K562 (cell line): ENCODE data around the gene RAB3D. TPM values are rescaled to one million over a fixed set of nuclear protein-coding genes. Genes with fewer than 3 reads are reported as not detected.

Experiments
- ATAC-seq: fragments of 200-7000 bp; cut with Tn5 transposase; 3 replicates; pipeline ENCODE4 v1.9.1; 2020; ENCODE audit warnings: moderate library complexity
- BruUV-seq: library from RNA; stranded (reverse); fragments of 400-500 nt; replicated peaks from 2 replicates; lab custom pipeline; 2021; lab: Mats Ljungman, UMichigan
- CTCF ChIA-PET: fragments of 300-600 bp; formaldehyde crosslinking; extraction: SDS; loops from one replicate; lab custom pipeline; 2021; ENCODE audit warnings: low intra/inter-chr PET ratio; lab: Yijun Ruan, JAX
- POLR2A ChIA-PET: fragments of 300-600, 350-650 bp; sonication (Branson Sonifier 250); formaldehyde crosslinking; extraction: SDS; loops from one replicate; lab custom pipeline; 2021; ENCODE audit warnings: antibody characterized with exemption, inconsistent platforms; lab: Yijun Ruan, JAX
- DNase-seq, 4 experiments: peaks; one replicate each; pipeline versions ENCODE4 v3.0.0 to v3.0.0-alpha.2; 2011 to 2018; ENCODE audit warnings: low spot score in 3 of 4, mixed read lengths in 3 of 4; ENCODE audit errors: extremely low read depth in 1 of 4
- FAIRE-seq: peaks from 2 replicates; lab custom pipeline; 2011; peaks lifted over from hg19 to GRCh38; lab: Jason Lieb, UNC
- H2AFZ ChIP-seq: 2 replicates; pipeline ENCODE4 v1.6.0; 2011; ENCODE audit warnings: low read depth, low read length, control low read depth, inconsistent platforms
- H3K27ac ChIP-seq: fragments of 200-600 bp; 3 replicates; pipeline ENCODE4 v1.8.0; 2011; ENCODE audit warnings: low read depth, mild to moderate bottlenecking, control low read depth, inconsistent platforms, low read length, moderate library complexity, mixed read lengths; ENCODE audit errors: extremely low read depth
- H3K27me3 ChIP-seq, 2 experiments: fragments of 300-600 bp in 1 of 2; 2 replicates in 1 of 2; 3 replicates in 1 of 2; pipeline versions ENCODE4 v1.6.0 to v1.8.0; 2011; ENCODE audit warnings: inconsistent platforms in 2 of 2, low read length in 2 of 2, mild to moderate bottlenecking in 1 of 2, mixed read lengths in 1 of 2, moderate library complexity in 1 of 2; ENCODE audit not compliant: control insufficient read depth in 2 of 2, insufficient read depth in 2 of 2
- H3K36me3 ChIP-seq: fragments of 300-600 bp; 3 replicates; pipeline ENCODE4 v1.8.0; 2011; ENCODE audit warnings: mild to moderate bottlenecking, low read length, inconsistent platforms; ENCODE audit not compliant: control insufficient read depth, insufficient read depth
- H3K4me1 ChIP-seq, 2 experiments: fragments of 200-600 bp in 1 of 2; replicated peaks in 1 of 2; 2 replicates in 1 of 2; 3 replicates in 1 of 2; pipeline versions ENCODE4 v1.5.1 to v1.8.0; 2011; ENCODE audit warnings: inconsistent platforms in 2 of 2, low read length in 2 of 2, mild to moderate bottlenecking in 1 of 2, mixed read lengths in 1 of 2, moderate library complexity in 1 of 2; ENCODE audit not compliant: control insufficient read depth in 2 of 2, insufficient read depth in 2 of 2
- H3K4me2 ChIP-seq: 2 replicates; pipeline ENCODE4 v1.6.1; 2011; ENCODE audit warnings: low read length, control low read depth, inconsistent platforms, mixed read lengths; ENCODE audit not compliant: insufficient read depth
- H3K4me3 ChIP-seq: fragments of 200-600 bp; sonication (generic), shearing (Covaris generic); 2 replicates; pipeline ENCODE4 v1.5.1; 2016; ENCODE audit warnings: control low read depth, inconsistent platforms
- H3K79me2 ChIP-seq: fragments of 200-600 bp; 3 replicates; pipeline ENCODE4 v1.8.0; 2011; ENCODE audit warnings: low read length, inconsistent platforms; ENCODE audit not compliant: control insufficient read depth, insufficient read depth
- H3K9ac ChIP-seq, 2 experiments: 2 replicates each; pipeline versions ENCODE4 v1.6.0 to v1.6.1; 2011; ENCODE audit warnings: low read depth in 2 of 2, low read length in 2 of 2, control low read depth in 1 of 2, inconsistent platforms in 1 of 2, mild to moderate bottlenecking in 1 of 2, mixed read lengths in 1 of 2; ENCODE audit not compliant: insufficient read depth in 1 of 2
- H3K9me1 ChIP-seq: one replicate; pipeline ENCODE4 v1.6.0; 2011; ENCODE audit warnings: inconsistent platforms, mild to moderate bottlenecking, low read length, moderate library complexity; ENCODE audit not compliant: control insufficient read depth, insufficient read depth
- H3K9me3 ChIP-seq: replicated peaks from 2 replicates; pipeline ENCODE4 v1.5.1; 2011; ENCODE audit warnings: low read depth, low read length, inconsistent platforms; ENCODE audit not compliant: control insufficient read depth, insufficient read depth
- H4K20me1 ChIP-seq: replicated peaks from 2 replicates; pipeline ENCODE4 v1.6.1; 2011; ENCODE audit warnings: low read length, inconsistent platforms, mixed read lengths; ENCODE audit not compliant: control insufficient read depth, insufficient read depth
- CBX3 ChIP-seq, 2 experiments: IDR thresholded peaks; 1 replicate in 1 of 2; 2 replicates in 1 of 2; pipeline ENCODE4 v1.6.1; 2012; ENCODE audit warnings: inconsistent platforms in 2 of 2, low read length in 2 of 2, borderline replicate concordance in 1 of 2, control low read depth in 1 of 2
- EHMT2 ChIP-seq: fragments of 450-650 bp; IDR thresholded peaks from 2 replicates; pipeline ENCODE4 v1.6.1; 2018; ENCODE audit warnings: antibody characterized with exemption
- ESRRA ChIP-seq: fragments of 450-650 bp; IDR thresholded peaks from 2 replicates; pipeline ENCODE4 v1.6.1; 2014; ENCODE audit warnings: low read depth, mild to moderate bottlenecking, moderate library complexity, borderline replicate concordance
- GATAD2A ChIP-seq: fragments of 450-650 bp; IDR thresholded peaks from 2 replicates; pipeline ENCODE4 v1.6.1; 2017
- HDGF ChIP-seq: fragments of 450-650 bp; IDR thresholded peaks from 2 replicates; pipeline ENCODE4 v1.6.1; 2016
- HLTF ChIP-seq: fragments of 450-650 bp; IDR thresholded peaks from 2 replicates; pipeline ENCODE4 v1.6.1; 2016
- HSF4 ChIP-seq: fragments of 250-450 bp; sonication (Bioruptor Pico); IDR thresholded peaks from 2 replicates; pipeline ENCODE4 v2.1.2; 2022; ENCODE audit warnings: mild to moderate bottlenecking, moderate library complexity, borderline replicate concordance
- JUN ChIP-seq, 2 experiments: sonication (generic) in 1 of 2; formaldehyde crosslinking in 1 of 2; IDR thresholded peaks; 2 replicates each; pipeline versions ENCODE4 v1.6.1 to v1.8.0; 2012 to 2022; ENCODE audit warnings: borderline replicate concordance in 2 of 2, mild to moderate bottlenecking in 2 of 2, improper control_type of control experiment in 1 of 2, low read depth in 1 of 2, low read length in 1 of 2, missing genetic modification reagents in 1 of 2
- MEF2D ChIP-seq: conservative IDR thresholded peaks from 2 replicates; pipeline ENCODE4 v1.6.1; 2016; ENCODE audit warnings: low read depth, missing genetic modification characterization, missing compliant biosample characterization
- NCOA1 ChIP-seq: fragments of 450-650 bp; IDR thresholded peaks from 2 replicates; pipeline ENCODE4 v1.6.1; 2016; ENCODE audit warnings: low read depth
- NCOA6 ChIP-seq: fragments of 450-650 bp; IDR thresholded peaks from 2 replicates; pipeline ENCODE4 v1.6.1; 2017; ENCODE audit warnings: mild to moderate bottlenecking
- RB1 ChIP-seq: fragments of 450-650 bp; IDR thresholded peaks from 2 replicates; pipeline ENCODE4 v1.6.1; 2017; ENCODE audit warnings: low read depth, mild to moderate bottlenecking
- SIN3A ChIP-seq, 2 experiments: fragments of 150-350 bp in 1 of 2; IDR thresholded peaks; 2 replicates each; pipeline ENCODE4 v1.6.1; 2011 to 2016; ENCODE audit warnings: borderline replicate concordance in 2 of 2, low read depth in 2 of 2, low read length in 2 of 2, mild to moderate bottlenecking in 2 of 2, moderate library complexity in 2 of 2; ENCODE audit not compliant: control insufficient read depth in 1 of 2
- SMAD1 ChIP-seq: fragments of 150-350 bp; IDR thresholded peaks from 2 replicates; pipeline ENCODE4 v1.6.1; 2014; ENCODE audit warnings: low read length, low read depth; ENCODE audit not compliant: partially characterized antibody
- SRF ChIP-seq, 2 experiments: fragments of 250-450, 450-650 bp in 1 of 2; sonication (Bioruptor Pico) in 1 of 2; sonication (generic) in 1 of 2; formaldehyde crosslinking; IDR thresholded peaks; 2 replicates each; pipeline versions ENCODE4 v1.5.0 to v1.5.1; 2020 to 2022; ENCODE audit warnings: mild to moderate bottlenecking in 1 of 2, missing genetic modification reagents in 1 of 2
- TBP ChIP-seq: optimal IDR thresholded peaks from 2 replicates; pipeline ENCODE3; 2011; ENCODE audit warnings: low read depth, low read length, improper control_type of control experiment
- TRIM24 ChIP-seq, 2 experiments: fragments of 450-650 bp; IDR thresholded peaks; 2 replicates each; pipeline ENCODE4 v1.6.1; 2016
- ZBTB7A ChIP-seq: IDR thresholded peaks from 2 replicates; pipeline ENCODE4 v1.6.1; 2011; ENCODE audit warnings: low read depth, mild to moderate bottlenecking, low read length, moderate library complexity, borderline replicate concordance; ENCODE audit not compliant: control insufficient read depth
- ZFPM2 ChIP-seq: fragments of 250-450 bp; sonication (Bioruptor Pico); IDR thresholded peaks from 2 replicates; pipeline ENCODE4 v1.5.1; 2022; ENCODE audit warnings: mild to moderate bottlenecking
- ZNF143 ChIP-seq: sonication (generic); formaldehyde crosslinking; IDR thresholded peaks from 2 replicates; pipeline ENCODE4 v1.9.0; 2022; ENCODE audit warnings: mild to moderate bottlenecking, missing genetic modification reagents
- ZNF316 ChIP-seq: fragments of 450-650 bp; IDR thresholded peaks from 2 replicates; pipeline ENCODE4 v1.6.1; 2016
- WGBS: fragments of 100-300 bp; shearing (Covaris generic); methylation state at CpG from one replicate; pipeline ENCODE4 v1.1.6; 2016; ENCODE audit warnings: low coverage, mixed read lengths; ENCODE audit not compliant: insufficient coverage; ENCODE audit errors: missing lambda C conversion rate; 5-methylcytosine and 5-hydroxymethylcytosine counted together
- in situ Hi-C: fragments of 300-500 bp; cut with MboI; formaldehyde crosslinking; loops from 4 replicates; pipeline ENCODE4 v1.15.0; 2018; ENCODE audit warnings: inconsistent platforms, mixed read lengths
- intact Hi-C: fragments of 100-400 bp; cut with micrococcal nuclease; formaldehyde crosslinking; loops from 2 replicates; pipeline ENCODE4 v1.14.2; 2022
- polyA plus RNA-seq, 8 experiments: library from polyadenylated mRNA; depleted of rRNA in 4 of 8; stranded (reverse) in 5 of 8; unstranded in 3 of 8; fragments of >200 nt; fragmentation: Nextera tagmentation in 2 of 8; fragmentation: Illumina TruSeq in 1 of 8; extraction: Ambion mirVana in 2 of 8; extraction: Trizol in 1 of 8; gene quantifications; 2 replicates each; pipeline versions ENCODE4 v1.2.1 to v1.2.3, GENCODE V29; 2011 to 2014; ENCODE audit warnings: inconsistent platforms in 1 of 8, missing spikeins in 1 of 8
- total RNA-seq, 7 experiments: library from RNA; depleted of rRNA in 6 of 7; stranded (reverse); fragments of >200 nt in 6 of 7; fragmentation: Illumina TruSeq in 2 of 7; extraction: Trizol in 2 of 7; gene quantifications; 2 replicates each; pipeline versions ENCODE4 v1.2.1 to v1.2.3, GENCODE V29; 2011 to 2021; ENCODE audit warnings: low replicate concordance in 1 of 7

RAB3D gene
- total and polyA plus RNA-seq, 9 of the 15 experiments (the other 6 are each of a cell fraction or from before 2014, with no cell fraction given): 0.34 to 3.3 (median 1.3) TPM

DNA sequence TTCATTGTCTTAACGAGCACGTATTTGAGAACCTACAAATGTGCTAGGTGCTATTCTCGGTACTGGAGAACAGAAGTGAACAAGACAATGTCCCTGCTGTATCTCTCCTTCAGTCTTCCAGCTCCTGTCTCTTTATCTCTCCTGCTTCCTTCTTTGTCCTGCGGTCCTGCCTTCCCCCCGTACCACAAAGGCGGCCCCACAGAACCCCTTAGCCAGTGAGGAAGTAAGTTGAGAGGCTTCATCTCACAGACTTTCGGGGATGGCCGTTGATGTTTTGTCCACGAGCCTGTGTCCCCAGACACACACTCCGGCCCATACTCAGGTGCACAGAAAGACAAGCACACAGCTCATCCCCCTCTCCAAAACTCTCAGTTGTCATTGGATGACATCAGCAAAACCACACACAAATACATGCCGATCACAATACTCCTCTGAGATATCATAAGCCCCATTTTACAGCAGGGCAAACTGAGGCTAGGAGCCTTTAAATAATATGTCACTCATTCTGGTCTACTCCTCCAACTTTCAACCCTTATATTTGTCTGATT lies 34.5 kb upstream of the RAB3D start:
- POLR2A ChIA-PET: interaction anchor here (0.6 to 3.6 kb wide), 17 partner anchors 10 to 276 kb away, joined by 3 to 36 read pairs (median 3); partner anchors contain the start of genes CCDC159, ECSIT, EPOR and RAB3D
- FAIRE-seq: no peak
- intact Hi-C loops: loop anchor here (2.0 kb wide), 1 partner anchor 61 kb away; the partner anchor contains the start of genes ODAD3 and PRKCSH
- TF ChIP-seq TRIM24 (IDR thresholded peaks at IDR 0.05) (0 out of 4 replicates have a peak, but pooled peaks of 1 of the 2 experiments have one; percentile 16), MEF2D (tag) (0 out of 2 replicates have a peak, but pooled peaks have one; percentile 55), JUN (IDR thresholded peaks at IDR 0.05; ENCODE audit: borderline replicate concordance, low read depth, low read length) (no peak), JUN (CRISPR knock-in tag; IDR thresholded peaks at IDR 0.05; ENCODE audit: borderline replicate concordance) (0 out of 2 replicates have a peak, but pooled peaks have one; percentile 19), ZBTB7A (0 out of 2 replicates have a peak, but pooled peaks have one; percentile 18), ESRRA (peak; percentile 84), HLTF (0 out of 2 replicates have a peak, but pooled peaks have one; percentile 44), SRF (CRISPR knock-in tag; IDR thresholded peaks at IDR 0.05) (peak in 1 of 2 experiments; percentile 13; a peak in 1 of 4 replicates), ZNF143 (CRISPR knock-in tag) (peak; percentile 46; the same call in 1 of the 2 replicates), SIN3A (IDR thresholded peaks at IDR 0.05; ENCODE audit: borderline replicate concordance in 2 of 2, control insufficient read depth in 1 of 2, low read depth in 2 of 2, low read length in 2 of 2) (peak in 1 of 2 experiments; percentile 22; a peak in 1 of 4 replicates), HDGF (peak; percentile 96), HSF4 (CRISPR knock-in tag) (no peak), ZNF316 (peak; percentile 38; the same call in 1 of the 2 replicates), EHMT2 (peak; percentile 64), SMAD1 (no peak), NCOA1 (0 out of 2 replicates have a peak, but pooled peaks have one; percentile 46), RB1 (no peak), CBX3 (IDR thresholded peaks at IDR 0.05; ENCODE audit: borderline replicate concordance in 1 of 2, low read length in 2 of 2) (peak in 1 of 2 experiments; percentile 72; a peak in 1 of 3 replicates), ZFPM2 (CRISPR knock-in tag) (no peak), NCOA6 (no peak), GATAD2A (no peak; the same call in 1 of the 2 replicates), TBP (no peak)

More for the DNA sequence above, 34.5 kb upstream of the RAB3D start:
- no peaks in the 10 kb centered on the region for H3K9me3 ChIP-seq
- H2AFZ ChIP-seq: peak overlapping the region; percentile 97
- H3K4me2 ChIP-seq: peak overlapping the region; percentile 84
- H3K36me3 ChIP-seq: peaks cover 19% of the 10 kb centered on the region
- peak overlapping the region; percentile 84; the same call in 2 of the 3 replicates for H3K27ac ChIP-seq
- ATAC-seq (no peak), DNase-seq (peak in 1 of 4 experiments; percentile 20)
- H3K4me3 ChIP-seq: peak overlapping the region; percentile 59
- in situ Hi-C loops: no loop called here
- peaks cover 22 to 31% of the 10 kb centered on the region in 2 experiments for H3K4me1 ChIP-seq
- H3K79me2 ChIP-seq: peaks cover 16% of the 10 kb centered on the region; the same call in 2 of the 3 replicates
- no peaks in the 10 kb centered on the region for H3K9me1 ChIP-seq
- 21% methylated on average over 11 of the region's 11 CpGs for WGBS
- H4K20me1 ChIP-seq: peaks cover 11% of the 10 kb centered on the region
- BruUV-seq: no TSS peak
- peak overlapping the region; percentile 77 to 96; a peak in 3 of 4 replicates for H3K9ac ChIP-seq
- CTCF ChIA-PET: no interaction called here
- no peaks in the 10 kb centered on the region for H3K27me3 ChIP-seq
